CD4-positive, alpha-beta T cell treated with Interferon gamma for 1 hour (primary cell): Measurements from ENCODE around the gene TMEM45A.
"Not testable (repeated sequence)": the region's sequence is repeated elsewhere in the genome, so short reads cannot be mapped to it uniquely, and the experiment has no call there.

Experiments
- DNase-seq: peaks from one replicate; pipeline ENCODE4 v3.0.0-alpha.2; 2020

TMEM45A gene

GRCh38 chr3:100536093-100536492 lies 43.7 kb downstream of the TMEM45A start:
- no peak for DNase-seq

GRCh38 chr3:100537646-100538338 lies 45.4 kb downstream of the TMEM45A start:
- DNase-seq, result no peak

- DNase-seq, result no peak
Observed at GRCh38 chr3:100538339-100538706, 45.9 kb downstream of the TMEM45A start.

GRCh38 chr3:100540791-100541334 lies 48.4 kb downstream of the TMEM45A start:
- no peak for DNase-seq

- DNase-seq, result not testable (repeated sequence)
Observed at GRCh38 chr3:100541428-100541827, 49.0 kb downstream of the TMEM45A start.

GRCh38 chr3:100545371-100545770 lies 53.0 kb downstream of the TMEM45A start:
- no peak for DNase-seq

- no peak for DNase-seq
Observed at GRCh38 chr3:100546020-100546744, 53.8 kb downstream of the TMEM45A start.

- no peak for DNase-seq
Observed at GRCh38 chr3:100548053-100548452, 55.6 kb downstream of the TMEM45A start.

- DNase-seq, result no peak
Observed at GRCh38 chr3:100553618-100554372, 61.4 kb downstream of the TMEM45A start.

GRCh38 chr3:100554373-100554676 lies 61.9 kb downstream of the TMEM45A start:
- no peak for DNase-seq

GRCh38 chr3:100556673-100557310 lies 64.4 kb downstream of the TMEM45A start:
- no peak for DNase-seq

GRCh38 chr3:100558233-100558632 lies 65.8 kb downstream of the TMEM45A start:
- no peak for DNase-seq

- no peak for DNase-seq
Observed at GRCh38 chr3:100560426-100560825, 68.0 kb downstream of the TMEM45A start.

GRCh38 chr3:100561459-100562158 lies 69.2 kb downstream of the TMEM45A start:
- DNase-seq, result no peak

- DNase-seq, result no peak
Observed at GRCh38 chr3:100562224-100562857, 69.9 kb downstream of the TMEM45A start.

GRCh38 chr3:100563228-100563627 lies 70.8 kb downstream of the TMEM45A start:
- no peak for DNase-seq

- no peak for DNase-seq
Observed at GRCh38 chr3:100563652-100564211, 71.3 kb downstream of the TMEM45A start.

GRCh38 chr3:100570811-100571210 lies 78.4 kb downstream of the TMEM45A start:
- no peak for DNase-seq

- no peak for DNase-seq
Observed at GRCh38 chr3:100574536-100574935, 82.1 kb downstream of the TMEM45A start.

- DNase-seq, result no peak
Observed at GRCh38 chr3:100575704-100576103, 83.3 kb downstream of the TMEM45A start.

- DNase-seq, result no peak
Observed at GRCh38 chr3:100577382-100578008, 85.1 kb downstream of the TMEM45A start.
